OCI-LY1 (cell line): ENCODE results near the gene CDKAL1.
"Not testable (repeated sequence)": the region's sequence is repeated elsewhere in the genome, so short reads cannot be mapped to it uniquely, and the experiment has no call there.

Experiments
- H2AFZ ChIP-seq: fragments of 200-600 bp; sonication (generic), shearing (Covaris generic); 2 replicates; pipeline ENCODE4 v1.6.0; 2014; ENCODE audit warnings: antibody characterized with exemption, mild to moderate bottlenecking, low read length
- H3F3A ChIP-seq: fragments of 200-600 bp; sonication (generic), shearing (Covaris generic); 2 replicates; pipeline ENCODE4 v1.6.0; 2014; ENCODE audit warnings: mild to moderate bottlenecking, antibody characterized with exemption, low read length, moderate library complexity; ENCODE audit not compliant: insufficient read depth
- H3K27ac ChIP-seq: fragments of 200-600 bp; sonication (generic); 2 replicates; pipeline ENCODE4 v1.5.1; 2014; ENCODE audit warnings: low read length, mixed run types, mild to moderate bottlenecking, low read depth; ENCODE audit not compliant: poor library complexity, severe bottlenecking
- H3K27me3 ChIP-seq: fragments of 200-600 bp; sonication (generic); 2 replicates; pipeline ENCODE4 v1.6.0; 2014; ENCODE audit warnings: antibody characterized with exemption, mild to moderate bottlenecking, low read length, moderate library complexity; ENCODE audit not compliant: insufficient read depth
- H3K36me3 ChIP-seq: fragments of 200-600 bp; sonication (generic); 2 replicates; pipeline ENCODE4 v1.6.1; 2014; ENCODE audit warnings: mild to moderate bottlenecking, antibody characterized with exemption, low read length, moderate library complexity, mixed read lengths; ENCODE audit not compliant: insufficient read depth
- H3K4me1 ChIP-seq: fragments of 200-600 bp; sonication (generic); 2 replicates; pipeline ENCODE4 v1.5.1; 2014; ENCODE audit warnings: mild to moderate bottlenecking, low read length, moderate library complexity; ENCODE audit not compliant: insufficient read depth, severe bottlenecking
- H3K4me2 ChIP-seq: fragments of 200-600 bp; sonication (generic), shearing (Covaris generic); 2 replicates; pipeline ENCODE4 v1.6.1; 2014; ENCODE audit warnings: low read length
- H3K4me3 ChIP-seq: fragments of 200-600 bp; sonication (generic); 2 replicates; pipeline ENCODE4 v1.5.1; 2014; ENCODE audit warnings: low read length, low read depth, mild to moderate bottlenecking, mixed read lengths; ENCODE audit not compliant: poor library complexity, severe bottlenecking
- H3K79me2 ChIP-seq: fragments of 200-600 bp; shearing (Covaris generic); 2 replicates; pipeline ENCODE4 v1.6.1; 2016; ENCODE audit warnings: mixed run types, low read length, mixed read lengths; ENCODE audit not compliant: insufficient read depth
- H3K9ac ChIP-seq: fragments of 200-600 bp; sonication (generic), shearing (Covaris generic); 2 replicates; pipeline ENCODE4 v1.6.1; 2014; ENCODE audit warnings: mild to moderate bottlenecking, low read length, mixed read lengths
- H3K9me2 ChIP-seq: fragments of 200-600 bp; sonication (generic), shearing (Covaris generic); 2 replicates; pipeline ENCODE4 v1.6.1; 2014; ENCODE audit warnings: low read depth, mild to moderate bottlenecking, low read length, mixed read lengths
- H3K9me3 ChIP-seq: fragments of 200-600 bp; shearing (Covaris generic); 2 replicates; pipeline ENCODE4 v1.6.1; 2014; ENCODE audit warnings: low read length, mixed read lengths
- H4K20me1 ChIP-seq: fragments of 200-600 bp; sonication (generic), shearing (Covaris generic); 2 replicates; pipeline ENCODE4 v1.6.0; 2016; ENCODE audit warnings: mild to moderate bottlenecking, low read length; ENCODE audit not compliant: insufficient read depth
- EZH2 ChIP-seq: fragments of 200-600 bp; sonication (generic), shearing (Covaris generic); IDR thresholded peaks from 2 replicates; pipeline ENCODE4 v1.8.0; 2017; ENCODE audit warnings: borderline replicate concordance, mixed run types, mild to moderate bottlenecking, antibody characterized with exemption, low read length, moderate library complexity, mixed read lengths
- TF ChIP-seq, protein P1 (sequence below): fragments of 200-600 bp; sonication (generic), shearing (Covaris generic); IDR thresholded peaks from 2 replicates; pipeline ENCODE4 v1.5.1; 2017; ENCODE audit warnings: mild to moderate bottlenecking, antibody characterized with exemption, low read length, moderate library complexity, mixed read lengths

CDKAL1 gene

GRCh38 chr6:21087188-21087587 lies 552.9 kb downstream of the CDKAL1 start:
- Histone ChIP-seq H3K27me3 (no peaks in the 10 kb centered on the region), H3K4me1 (no peaks in the 10 kb centered on the region), H3F3A (no peaks in the 10 kb centered on the region), H3K4me2 (no peak overlapping the region), H3K36me3 (no peaks in the 10 kb centered on the region), H3K9me3 (no peaks in the 10 kb centered on the region), H3K79me2 (no peaks in the 10 kb centered on the region), H4K20me1 (no peaks in the 10 kb centered on the region), H3K4me3 (no peak overlapping the region), H3K9ac (no peak overlapping the region), H2AFZ (no peak overlapping the region), H3K27ac (no peak overlapping the region), H3K9me2 (no peaks in the 10 kb centered on the region)
- no peak for TF ChIP-seq EZH2
- TF ChIP-seq, protein P1, sequence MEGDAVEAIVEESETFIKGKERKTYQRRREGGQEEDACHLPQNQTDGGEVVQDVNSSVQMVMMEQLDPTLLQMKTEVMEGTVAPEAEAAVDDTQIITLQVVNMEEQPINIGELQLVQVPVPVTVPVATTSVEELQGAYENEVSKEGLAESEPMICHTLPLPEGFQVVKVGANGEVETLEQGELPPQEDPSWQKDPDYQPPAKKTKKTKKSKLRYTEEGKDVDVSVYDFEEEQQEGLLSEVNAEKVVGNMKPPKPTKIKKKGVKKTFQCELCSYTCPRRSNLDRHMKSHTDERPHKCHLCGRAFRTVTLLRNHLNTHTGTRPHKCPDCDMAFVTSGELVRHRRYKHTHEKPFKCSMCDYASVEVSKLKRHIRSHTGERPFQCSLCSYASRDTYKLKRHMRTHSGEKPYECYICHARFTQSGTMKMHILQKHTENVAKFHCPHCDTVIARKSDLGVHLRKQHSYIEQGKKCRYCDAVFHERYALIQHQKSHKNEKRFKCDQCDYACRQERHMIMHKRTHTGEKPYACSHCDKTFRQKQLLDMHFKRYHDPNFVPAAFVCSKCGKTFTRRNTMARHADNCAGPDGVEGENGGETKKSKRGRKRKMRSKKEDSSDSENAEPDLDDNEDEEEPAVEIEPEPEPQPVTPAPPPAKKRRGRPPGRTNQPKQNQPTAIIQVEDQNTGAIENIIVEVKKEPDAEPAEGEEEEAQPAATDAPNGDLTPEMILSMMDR: no peak

GRCh38 chr6:21091411-21091810 lies 557.2 kb downstream of the CDKAL1 start:
- no peaks in the 10 kb centered on the region for H3F3A ChIP-seq
- no peak overlapping the region for H2AFZ ChIP-seq
- H3K4me2 ChIP-seq: no peak overlapping the region
- no peaks in the 10 kb centered on the region for H3K9me3 ChIP-seq
- H3K27me3 ChIP-seq: no peaks in the 10 kb centered on the region
- H3K79me2 ChIP-seq: no peaks in the 10 kb centered on the region
- H3K9me2 ChIP-seq: no peaks in the 10 kb centered on the region
- H3K4me3 ChIP-seq: no peak overlapping the region
- H3K36me3 ChIP-seq: no peaks in the 10 kb centered on the region
- TF ChIP-seq EZH2: no peak
- TF ChIP-seq, protein P1: no peak
- H3K27ac ChIP-seq: no peak overlapping the region
- H3K9ac ChIP-seq: no peak overlapping the region
- no peaks in the 10 kb centered on the region for H4K20me1 ChIP-seq
- H3K4me1 ChIP-seq: no peaks in the 10 kb centered on the region

DNA sequence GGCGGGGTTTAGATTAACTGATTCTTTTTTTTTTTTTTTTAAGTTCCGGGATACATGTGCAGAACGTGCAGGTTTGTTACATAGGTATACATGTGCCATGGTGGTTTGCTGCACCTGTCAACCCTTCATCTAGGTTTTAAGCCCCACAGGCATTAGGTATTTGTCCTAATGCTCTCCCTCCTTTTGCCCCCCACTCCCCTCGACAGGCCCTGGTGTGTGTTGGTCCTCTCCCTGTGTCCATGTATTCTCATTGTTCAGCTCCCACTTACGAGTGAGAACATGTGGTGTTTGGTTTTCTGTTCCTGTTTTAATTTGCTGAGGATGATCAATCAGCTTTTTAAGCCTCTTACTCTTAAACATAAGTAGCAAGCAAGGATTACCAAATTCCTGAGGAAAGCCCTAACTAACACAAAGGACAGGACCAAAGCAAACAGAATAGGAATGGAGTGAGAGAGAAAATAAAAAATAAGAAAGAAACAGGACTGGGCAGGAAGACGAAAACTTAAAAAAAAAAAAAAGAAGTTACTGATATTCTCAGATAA lies 558.0 kb downstream of the CDKAL1 start:
- not testable (repeated sequence) for H3K27ac ChIP-seq, H3K9ac ChIP-seq, H3K4me1 ChIP-seq, H3F3A ChIP-seq, H3K27me3 ChIP-seq, H3K79me2 ChIP-seq, H3K9me2 ChIP-seq, H3K4me2 ChIP-seq, H2AFZ ChIP-seq, H3K9me3 ChIP-seq, H4K20me1 ChIP-seq, H3K36me3 ChIP-seq, H3K4me3 ChIP-seq

- H3K27ac ChIP-seq: no peak overlapping the region
- H3K9me2 ChIP-seq: no peaks in the 10 kb centered on the region
- no peak overlapping the region for H3K4me3 ChIP-seq
- H4K20me1 ChIP-seq: no peaks in the 10 kb centered on the region
- no peak overlapping the region for H2AFZ ChIP-seq
- H3K9me3 ChIP-seq: no peaks in the 10 kb centered on the region
- no peaks in the 10 kb centered on the region for H3F3A ChIP-seq
- H3K9ac ChIP-seq: no peak overlapping the region
- H3K4me2 ChIP-seq: no peak overlapping the region
- TF ChIP-seq, protein P1: no peak
- no peak for TF ChIP-seq EZH2
- no peaks in the 10 kb centered on the region for H3K27me3 ChIP-seq
- H3K36me3 ChIP-seq: no peaks in the 10 kb centered on the region
- H3K4me1 ChIP-seq: peaks cover 10% of the 10 kb centered on the region
- H3K79me2 ChIP-seq: no peaks in the 10 kb centered on the region
Observed at GRCh38 chr6:21095462-21095861, 561.2 kb downstream of the CDKAL1 start.
